Adrenal gland (tissue), 5 donors: Measurements from ENCODE around the gene KXD1.

ENCODE experiments used
- POLR2A ChIP-seq, 2 donors: fragments of 450-650 bp; IDR thresholded peaks; one replicate each; pipeline ENCODE4 v1.6.1; 2017; ENCODE audit warnings: antibody characterized with exemption in 2 of 2, mild to moderate bottlenecking in 2 of 2, moderate library complexity in 1 of 2
- TF ChIP-seq, protein P1 (sequence below), 6 experiments: fragments of 450-650 bp in 4 of 6; fragments of 200-600 bp in 2 of 6; sonication (generic) in 1 of 6; IDR thresholded peaks; 1 replicate in 5 of 6; 2 replicates in 1 of 6; pipeline versions ENCODE4 v1.5.1 to v1.8.0; 2016 to 2021; ENCODE audit warnings: antibody characterized with exemption in 6 of 6, mild to moderate bottlenecking in 2 of 6, moderate library complexity in 1 of 6
- donor health status: DM: no; HTN: no; CAD: no.

DNA sequence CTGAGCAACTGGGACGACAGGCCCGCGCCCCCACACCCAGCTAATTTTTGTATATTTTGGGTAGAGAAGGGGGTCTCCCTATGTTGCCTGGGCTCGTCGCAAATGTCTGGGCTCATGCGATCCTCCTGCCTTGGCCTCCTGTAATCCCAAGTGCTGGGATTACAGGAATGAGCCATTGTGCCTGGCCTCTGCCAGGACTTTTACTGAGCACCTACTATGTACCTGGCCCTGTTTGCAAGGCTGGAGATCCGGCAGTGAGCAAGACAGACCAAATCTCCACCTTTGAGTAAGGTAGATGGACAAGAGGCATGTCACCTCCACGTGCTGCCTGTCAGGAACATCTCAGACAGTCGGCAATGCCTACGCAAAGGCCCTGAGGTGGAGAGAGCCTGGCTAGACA, 21.2 kb upstream of the KXD1 start:
- TF ChIP-seq, protein P1, sequence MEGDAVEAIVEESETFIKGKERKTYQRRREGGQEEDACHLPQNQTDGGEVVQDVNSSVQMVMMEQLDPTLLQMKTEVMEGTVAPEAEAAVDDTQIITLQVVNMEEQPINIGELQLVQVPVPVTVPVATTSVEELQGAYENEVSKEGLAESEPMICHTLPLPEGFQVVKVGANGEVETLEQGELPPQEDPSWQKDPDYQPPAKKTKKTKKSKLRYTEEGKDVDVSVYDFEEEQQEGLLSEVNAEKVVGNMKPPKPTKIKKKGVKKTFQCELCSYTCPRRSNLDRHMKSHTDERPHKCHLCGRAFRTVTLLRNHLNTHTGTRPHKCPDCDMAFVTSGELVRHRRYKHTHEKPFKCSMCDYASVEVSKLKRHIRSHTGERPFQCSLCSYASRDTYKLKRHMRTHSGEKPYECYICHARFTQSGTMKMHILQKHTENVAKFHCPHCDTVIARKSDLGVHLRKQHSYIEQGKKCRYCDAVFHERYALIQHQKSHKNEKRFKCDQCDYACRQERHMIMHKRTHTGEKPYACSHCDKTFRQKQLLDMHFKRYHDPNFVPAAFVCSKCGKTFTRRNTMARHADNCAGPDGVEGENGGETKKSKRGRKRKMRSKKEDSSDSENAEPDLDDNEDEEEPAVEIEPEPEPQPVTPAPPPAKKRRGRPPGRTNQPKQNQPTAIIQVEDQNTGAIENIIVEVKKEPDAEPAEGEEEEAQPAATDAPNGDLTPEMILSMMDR (IDR thresholded peaks at IDR 0.05): no peak
- TF ChIP-seq POLR2A (IDR thresholded peaks at IDR 0.05): no peak
